Measurements from ENCODE around the gene RNF207. TPM values are rescaled to one million over a fixed set of nuclear protein-coding genes. Genes with fewer than 3 reads are reported as not detected.

RNF207 gene
- total and polyA plus RNA-seq, 2 of the 8 experiments (the other 6 are each of a cell fraction or from before 2014, with no cell fraction given) = 3.9 to 5.4 TPM

DNA sequence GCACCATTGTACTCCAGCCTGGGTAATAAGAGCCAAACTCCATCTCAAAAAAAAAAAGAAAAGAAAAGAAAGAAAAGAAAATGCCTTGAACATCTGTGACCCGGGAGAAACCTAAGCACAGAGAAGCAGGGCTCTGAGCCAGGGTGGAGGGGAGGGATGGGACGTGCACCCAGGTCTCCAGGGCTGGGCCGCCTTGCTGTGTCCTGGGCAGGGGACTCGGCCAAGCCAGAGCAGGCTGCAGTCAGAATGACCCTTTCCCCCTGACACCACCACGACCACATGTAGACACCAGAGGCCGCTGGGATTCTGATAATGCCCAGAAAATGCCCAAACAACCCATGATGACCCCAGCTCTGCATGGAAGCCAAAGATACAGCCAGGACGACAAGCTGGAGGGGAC lies 43.6 kb upstream of the RNF207 start:
- Histone ChIP-seq H3K79me2 (ENCODE audit: control insufficient read depth in 1 of 2, insufficient read depth in 2 of 2, low read length in 2 of 2) (no peaks in the 10 kb centered on the region), H3K4ac (replicated peaks; ENCODE audit: insufficient read length, low read depth, low read length) (no peak overlapping the region), H2BK15ac (ENCODE audit: low read length) (no peak overlapping the region), H4K20me1 (replicated peaks in 1 of 2; ENCODE audit: control insufficient read depth in 1 of 2, insufficient read depth in 2 of 2, low read length in 2 of 2) (peaks cover 3 to 7% of the 10 kb centered on the region in 2 experiments), H4K5ac (ENCODE audit: insufficient read length, low read depth, low read length) (no peak overlapping the region), H3K23ac (ENCODE audit: insufficient read length) (no peak overlapping the region), H4K91ac (replicated peaks; ENCODE audit: insufficient read length, low read length) (no peak overlapping the region), H3K4me1 (replicated peaks in 1 of 4; ENCODE audit: control insufficient read depth in 3 of 4, insufficient read depth in 4 of 4, low read length in 3 of 4) (peaks cover 0 to 12% (median 2%) of the 10 kb centered on the region in 4 experiments; a peak in 4 of 7 replicates), H2BK120ac (replicated peaks; ENCODE audit: low read depth, low read length) (no peak overlapping the region), H3K79me1 (ENCODE audit: low read depth, low read length) (no peaks in the 10 kb centered on the region), H3K4me2 (ENCODE audit: insufficient read depth in 1 of 2, low read depth in 2 of 2, low read length in 2 of 2) (no peak overlapping the region), H3K56ac (replicated peaks; ENCODE audit: insufficient read length, low read depth, low read length) (no peak overlapping the region), H4K8ac (ENCODE audit: extremely low read depth, insufficient read depth, low read length) (no peak overlapping the region), H2BK12ac (ENCODE audit: low read depth, low read length) (no peak overlapping the region), H3K23me2 (ENCODE audit: low read depth, low read length) (no peaks in the 10 kb centered on the region), H3K4me3 (ENCODE audit: extremely low read depth in 1 of 4, insufficient read depth in 2 of 4, low read depth in 3 of 4, low read length in 4 of 4) (no peak overlapping the region), H2BK20ac (ENCODE audit: low read length) (no peak overlapping the region), H3K14ac (ENCODE audit: insufficient read length) (no peak overlapping the region), H3K27ac (ENCODE audit: low read depth, low read length) (no peak overlapping the region), H2BK5ac (ENCODE audit: low read depth, low read length) (no peak overlapping the region), H3K27me3 (replicated peaks in 1 of 4; ENCODE audit: control insufficient read depth in 3 of 4, extremely low read depth in 1 of 4, insufficient read depth in 3 of 4, low read length in 3 of 4) (no peaks in the 10 kb centered on the region; a peak in 1 of 7 replicates), H2AFZ (ENCODE audit: low read length) (no peak overlapping the region), H3K36me3 (ENCODE audit: control insufficient read depth in 2 of 4, insufficient read depth in 4 of 4, low read length in 3 of 4) (no peaks in the 10 kb centered on the region), H2AK5ac (ENCODE audit: low read depth, low read length) (no peak overlapping the region), H3K18ac (ENCODE audit: extremely low read depth, low read length) (no peak overlapping the region), H3K9ac (replicated peaks in 1 of 4; ENCODE audit: extremely low read depth in 1 of 4, low read depth in 3 of 4, low read length in 3 of 4) (no peak overlapping the region), H3K9me3 (ENCODE audit: insufficient read depth in 2 of 2, low read depth in 1 of 2, low read length in 1 of 2) (no peaks in the 10 kb centered on the region)
- no peak for FAIRE-seq
- TF ChIP-seq CBX8 (IDR thresholded peaks at IDR 0.05; ENCODE audit: borderline replicate concordance, low read depth, low read length) (no peak), EP300 (IDR thresholded peaks at IDR 0.05; ENCODE audit: borderline replicate concordance in 1 of 2, low read depth in 2 of 2, low read length in 2 of 2) (no peak), POLR2AphosphoS5 (IDR thresholded peaks at IDR 0.05; ENCODE audit: low read depth, low read length) (no peak), NANOG (IDR thresholded peaks at IDR 0.05; ENCODE audit: insufficient read depth, low read depth, low read length, poor library complexity, severe bottlenecking) (no peak), POU5F1 (IDR thresholded peaks at IDR 0.05; ENCODE audit: low read depth, low read length) (no peak), JUND (IDR thresholded peaks at IDR 0.05; ENCODE audit: low read length) (no peak), RXRA (IDR thresholded peaks at IDR 0.05; ENCODE audit: insufficient read depth, low read depth, low read length) (no peak), SUZ12 (IDR thresholded peaks at IDR 0.05; ENCODE audit: low read length) (no peak)
- TF ChIP-seq, protein P1, sequence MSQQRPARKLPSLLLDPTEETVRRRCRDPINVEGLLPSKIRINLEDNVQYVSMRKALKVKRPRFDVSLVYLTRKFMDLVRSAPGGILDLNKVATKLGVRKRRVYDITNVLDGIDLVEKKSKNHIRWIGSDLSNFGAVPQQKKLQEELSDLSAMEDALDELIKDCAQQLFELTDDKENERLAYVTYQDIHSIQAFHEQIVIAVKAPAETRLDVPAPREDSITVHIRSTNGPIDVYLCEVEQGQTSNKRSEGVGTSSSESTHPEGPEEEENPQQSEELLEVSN (IDR thresholded peaks at IDR 0.05) = no peak
- WGBS, 2 experiments (ENCODE audit: extremely low coverage in 1 of 2, insufficient coverage in 1 of 2, insufficient read length in 1 of 2, insufficient replicate concordance in 2 of 2, low coverage in 1 of 2, low lambda C conversion rate in 2 of 2, missing lambda C conversion rate in 1 of 2) = 87% methylated on average over 6 of the region's 7 CpGs; no CpG with 5 or more reads in 1 of the 2 experiments
- POLR2A ChIA-PET (ENCODE audit: partially characterized antibody) = interaction anchor here (1.1 kb wide), 1 partner anchor 22 kb away, joined by 4 read pairs; no protein-coding TSS in a partner anchor
- CTCF ChIA-PET (ENCODE audit: partially characterized antibody) = interaction anchor here (1.1 to 4.7 kb wide), 8 partner anchors 8 to 110 kb away, joined by 3 to 40 read pairs (median 4); no protein-coding TSS in a partner anchor
- DNase-seq (ENCODE audit: low read depth in 1 of 2, low spot score in 2 of 2) = no peak
